ENCODE results near the gene MED13.

- no peak for TF ChIP-seq CTCF (IDR thresholded peaks at IDR 0.05)
- TF ChIP-seq POLR2A (IDR thresholded peaks at IDR 0.05): no peak
Measured at GRCh38 chr17:62032480-62032879, 32.6 kb downstream of the MED13 start.
